Measurements from ENCODE around the gene DZIP1L.

DZIP1L gene

DNA sequence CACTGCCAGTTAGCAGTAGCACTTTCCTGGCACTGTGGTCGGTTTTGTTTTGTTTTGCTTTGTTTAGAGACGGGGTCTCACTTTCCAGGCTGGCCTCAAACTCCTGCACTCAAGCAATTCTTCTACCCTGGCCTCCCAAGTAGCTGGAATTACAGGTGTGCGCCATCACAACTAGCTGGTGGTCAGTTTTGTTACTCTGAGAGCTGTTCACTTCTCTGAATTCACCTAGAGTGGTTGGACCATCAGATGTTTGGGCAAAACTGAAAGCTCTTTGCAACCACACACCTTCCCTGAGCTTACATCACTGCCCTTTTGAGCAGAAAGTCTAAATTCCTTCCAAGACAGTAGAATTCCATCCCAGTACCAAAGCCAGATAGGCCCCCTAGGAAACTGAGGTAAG is 82.8 kb downstream of the DZIP1L start:
- DNase-seq, result no peak

DNA sequence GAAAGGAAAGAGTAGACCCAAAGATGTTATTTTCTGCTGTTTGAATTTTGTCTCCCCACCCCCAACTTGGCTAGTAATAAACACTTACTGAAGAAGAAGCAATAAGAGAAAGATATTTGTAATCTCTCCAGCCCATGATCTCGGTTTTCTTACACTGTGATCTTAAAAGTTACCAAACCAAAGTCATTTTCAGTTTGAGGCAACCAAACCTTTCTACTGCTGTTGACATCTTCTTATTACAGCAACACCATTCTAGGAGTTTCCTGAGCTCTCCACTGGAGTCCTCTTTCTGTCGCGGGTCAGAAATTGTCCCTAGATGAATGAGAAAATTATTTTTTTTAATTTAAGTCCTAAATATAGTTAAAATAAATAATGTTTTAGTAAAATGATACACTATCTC is 83.9 kb downstream of the DZIP1L start:
- no peak for DNase-seq

DNA sequence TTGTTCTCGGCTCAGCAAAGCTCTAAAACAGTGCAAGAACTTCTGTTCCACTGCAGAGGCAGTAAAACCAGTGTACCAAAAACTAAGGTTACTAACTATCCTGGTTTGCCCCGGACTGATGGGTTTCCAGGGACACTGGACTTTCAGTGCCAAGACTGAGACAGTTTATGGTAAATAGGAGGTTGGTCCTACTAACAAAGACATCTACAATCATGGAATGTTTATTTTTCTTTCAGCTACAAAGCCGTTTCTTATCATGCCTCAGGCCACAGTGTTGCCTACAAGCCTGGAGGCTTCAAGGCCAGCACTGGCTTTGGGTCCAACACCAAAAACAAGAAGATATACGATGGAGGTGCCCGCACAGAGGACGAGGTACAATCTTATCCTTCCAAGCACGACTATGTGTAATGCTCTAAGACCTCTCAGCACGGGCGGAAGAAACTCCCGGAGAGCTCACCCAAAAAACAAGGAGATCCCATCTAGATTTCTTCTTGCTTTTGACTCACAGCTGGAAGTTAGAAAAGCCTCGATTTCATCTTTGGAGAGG is 84.6 kb downstream of the DZIP1L start:
- no peak for DNase-seq

DNA sequence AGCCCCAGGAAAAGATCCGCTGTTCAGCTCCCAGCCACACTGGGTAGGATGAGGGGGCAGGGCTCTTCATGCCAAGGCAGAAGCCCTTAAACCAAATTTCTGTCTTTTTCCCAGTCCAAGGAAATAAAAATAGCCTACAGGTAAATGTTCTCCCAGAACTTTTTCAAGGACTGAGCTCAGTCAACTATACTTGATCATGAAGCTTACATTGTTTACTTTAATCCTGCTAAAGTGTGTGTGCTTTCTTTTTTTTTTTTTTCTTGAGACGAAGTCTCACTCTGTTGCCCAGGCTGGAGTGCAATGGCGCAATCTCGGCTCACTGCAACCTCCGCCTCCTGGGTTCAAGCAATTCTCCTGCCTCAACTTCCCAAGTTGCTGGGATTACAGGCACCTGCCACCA is 87.6 kb downstream of the DZIP1L start:
- DNase-seq, result no peak

DNA sequence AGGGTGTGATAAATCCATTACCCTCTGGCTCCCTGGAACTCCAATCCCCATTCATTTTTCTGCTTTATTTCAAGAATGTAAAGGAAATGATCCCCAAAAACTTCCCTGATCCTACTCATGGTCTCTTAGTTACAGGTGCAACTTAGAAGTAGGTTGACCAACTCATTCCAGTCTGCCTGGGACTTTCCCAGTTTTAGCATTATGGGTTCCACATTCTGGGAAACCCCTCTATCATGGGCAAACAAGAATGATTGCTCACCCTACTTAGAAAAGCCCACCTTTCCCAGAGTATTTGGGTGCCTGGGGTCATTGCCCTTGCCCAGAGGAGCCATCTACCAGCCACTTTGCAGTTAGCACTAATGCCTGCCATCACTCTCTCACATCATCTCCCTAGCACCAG is 89.9 kb downstream of the DZIP1L start:
- DNase-seq, result no peak

DNA sequence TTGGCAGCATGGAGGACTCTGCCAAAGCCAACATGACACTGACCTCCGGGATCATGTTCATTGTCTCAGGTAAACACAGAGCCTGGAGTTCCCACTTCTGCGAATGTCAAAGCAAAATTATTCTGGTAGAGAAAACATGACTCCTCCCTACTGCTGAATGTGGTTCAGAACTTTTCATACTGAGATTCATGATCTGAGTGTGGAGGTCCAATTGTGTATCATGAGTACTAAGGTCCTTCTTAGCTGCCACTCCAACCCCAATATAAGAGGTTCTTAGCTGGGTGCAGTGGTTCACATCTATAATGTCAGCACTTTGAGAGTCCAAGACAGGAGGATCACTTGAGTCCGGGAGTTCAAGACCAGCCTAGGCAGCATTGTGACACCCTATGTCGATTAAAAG is 91.7 kb downstream of the DZIP1L start:
- DNase-seq, result no peak

DNA sequence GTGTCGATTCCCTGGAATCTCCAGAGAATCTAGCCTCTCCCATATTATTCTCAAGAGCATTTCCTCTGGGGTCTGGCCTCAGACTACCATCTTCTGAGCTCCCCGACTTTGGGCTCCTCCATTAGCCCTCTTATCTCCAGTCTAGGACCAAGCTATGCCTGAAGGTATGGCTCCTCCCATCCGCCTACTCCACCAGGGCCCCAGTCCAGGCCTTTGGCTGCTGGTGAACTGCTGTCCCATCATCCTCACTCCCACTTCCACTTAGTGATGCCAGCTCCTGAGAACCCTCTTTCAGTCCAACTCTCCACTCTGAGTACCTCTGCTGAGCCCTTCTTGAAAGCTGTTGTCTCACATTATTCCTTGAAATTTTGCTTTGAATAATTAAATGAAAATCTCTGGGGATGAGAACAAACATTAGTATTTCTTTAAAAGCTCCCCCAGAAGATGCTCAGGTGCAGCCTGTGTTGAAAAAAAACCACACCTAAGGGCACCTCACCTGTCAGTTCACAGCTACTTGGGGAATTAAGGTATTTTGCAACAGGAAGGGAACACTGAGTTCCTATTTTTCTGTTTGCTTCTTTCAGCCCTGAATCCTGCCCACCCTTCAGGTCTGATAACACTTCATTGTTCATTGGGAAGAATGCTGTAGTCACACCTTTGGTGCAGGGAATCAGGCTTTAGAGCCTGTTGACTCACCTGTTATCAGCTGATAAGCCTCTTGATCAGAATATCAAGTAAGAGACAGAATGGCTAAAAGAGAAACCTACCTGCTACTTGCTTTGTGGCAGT is 95.9 kb downstream of the DZIP1L start:
- no peak for DNase-seq

DNA sequence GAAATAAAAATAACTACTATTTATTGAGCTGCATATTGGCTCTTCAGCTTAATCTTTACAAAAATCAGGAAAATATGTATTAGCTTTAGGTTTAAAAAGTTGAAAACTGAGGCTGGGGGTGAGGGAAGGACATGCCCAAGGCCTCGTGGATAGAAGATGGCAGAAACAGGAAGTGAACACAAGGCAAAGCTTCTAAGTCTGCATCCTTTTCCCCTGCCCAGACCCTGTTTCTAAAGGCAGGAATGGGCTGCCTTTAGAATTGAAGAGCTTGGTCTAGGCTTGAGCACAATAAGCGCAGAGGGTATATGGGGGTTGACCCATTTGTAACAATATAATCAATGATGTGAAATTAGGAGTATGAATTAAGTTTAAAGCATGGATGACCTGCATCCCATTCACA is 99.3 kb downstream of the DZIP1L start:
- DNase-seq, result no peak

DNA sequence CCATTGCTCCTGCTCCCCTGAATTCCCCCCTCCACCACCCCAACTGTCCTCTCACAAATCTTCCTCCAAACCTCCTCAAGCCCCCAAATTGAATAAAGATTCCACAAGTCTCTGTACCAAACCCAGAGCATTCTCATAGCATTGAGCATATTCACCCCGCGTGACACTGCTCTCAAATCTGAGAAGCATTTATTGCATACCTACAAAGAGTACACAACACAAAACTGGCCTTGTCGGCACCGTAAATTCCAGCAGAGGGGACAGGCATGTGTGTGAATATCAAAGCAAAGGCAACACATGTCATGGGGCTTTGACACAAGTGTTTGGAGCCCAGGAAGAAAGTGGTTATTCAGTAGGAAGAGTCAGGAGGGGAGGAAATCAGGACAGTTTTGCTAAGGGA is 102.9 kb downstream of the DZIP1L start:
- DNase-seq, result no peak
